HG03095 (cell line): ENCODE results near the gene UST.
"Not testable (repeated sequence)": the region's sequence is repeated elsewhere in the genome, so short reads cannot be mapped to it uniquely, and the experiment has no call there.

ENCODE experiments used
- ATAC-seq: cut with Tn5 transposase; IDR thresholded peaks from one replicate; pipeline ENCODE4 v1.9.1; 2021; ENCODE audit warnings: moderate library complexity; ENCODE audit not compliant: unreplicated experiment

The UST gene

GRCh38 chr6:148864941-148865340 is 118.1 kb downstream of the UST start:
- ATAC-seq: no peak

DNA sequence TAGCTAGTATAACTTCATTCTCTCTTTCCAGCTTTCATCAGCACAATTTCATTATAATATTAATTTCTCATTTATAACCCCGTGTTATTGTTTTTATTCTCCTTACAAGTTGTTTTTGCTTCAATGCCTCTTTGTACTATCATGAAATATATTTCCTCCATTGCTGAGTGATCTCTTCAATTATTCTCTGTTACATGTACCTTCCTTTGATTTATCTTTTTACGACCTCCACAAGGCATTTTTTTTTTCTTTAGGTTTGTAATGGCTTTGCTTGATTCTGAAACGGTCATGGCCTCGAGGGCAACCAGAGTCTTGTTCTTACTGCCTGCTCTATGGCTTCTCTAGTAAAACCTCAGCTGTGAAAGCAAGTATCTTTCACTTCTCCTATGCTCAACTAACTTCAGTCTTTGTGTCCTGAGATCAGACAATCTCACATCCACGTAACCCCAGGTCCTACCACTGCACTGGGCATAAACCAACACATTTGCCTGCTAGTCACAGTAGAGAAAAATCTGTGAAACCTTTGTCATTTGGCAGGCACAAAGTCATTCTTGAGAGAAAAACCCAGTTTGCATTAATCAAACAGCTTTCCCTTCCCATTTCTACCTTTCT is 119.9 kb downstream of the UST start:
- ATAC-seq: peak; percentile 97

DNA sequence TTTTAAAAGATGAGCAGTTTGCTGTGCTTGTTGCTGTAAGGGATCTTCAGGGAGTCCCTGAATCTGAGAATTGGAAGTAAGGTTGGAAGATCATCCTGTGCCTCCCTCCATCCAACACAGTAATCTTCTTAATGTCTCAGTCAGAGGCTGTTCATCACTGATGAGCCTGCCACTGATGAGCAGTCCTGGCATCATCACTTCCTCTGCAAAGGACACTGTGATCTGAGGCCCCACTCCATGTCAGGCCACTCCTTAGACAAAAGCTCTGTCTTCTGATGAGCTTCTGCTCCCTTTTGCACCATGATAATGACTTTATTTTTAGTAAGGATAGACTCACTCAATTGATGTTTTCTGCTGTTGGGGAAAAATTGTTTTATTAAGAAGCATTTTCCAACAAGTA is 121.0 kb downstream of the UST start:
- ATAC-seq: no peak

GRCh38 chr6:148868314-148868713 is 121.5 kb downstream of the UST start:
- ATAC-seq: no peak

- ATAC-seq: no peak
Observed at GRCh38 chr6:148868901-148869300, 122.1 kb downstream of the UST start.

- no peak for ATAC-seq
Observed at GRCh38 chr6:148869585-148869984, 122.8 kb downstream of the UST start.

DNA sequence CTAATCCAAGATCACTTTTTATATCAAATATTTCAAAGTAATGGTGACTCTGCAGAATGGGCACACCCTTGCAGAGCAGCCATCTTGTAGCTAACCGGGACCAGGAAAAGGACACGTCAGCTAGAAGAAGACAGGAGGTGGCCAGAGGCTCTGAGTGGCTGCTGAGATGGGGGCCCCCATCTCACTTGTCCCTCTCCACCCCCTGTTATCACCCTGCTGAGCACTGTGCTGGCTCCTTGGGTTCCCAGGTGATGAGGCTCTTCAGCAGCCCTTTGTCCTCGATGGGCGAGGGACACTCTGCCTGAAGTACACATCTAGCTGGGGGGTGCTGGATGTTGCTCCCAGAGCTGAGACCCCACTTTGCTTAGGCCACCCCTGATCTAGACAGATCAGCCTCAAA is 126.3 kb downstream of the UST start:
- ATAC-seq: no peak

- no peak for ATAC-seq
Observed at GRCh38 chr6:148873868-148874267, 127.0 kb downstream of the UST start.

DNA sequence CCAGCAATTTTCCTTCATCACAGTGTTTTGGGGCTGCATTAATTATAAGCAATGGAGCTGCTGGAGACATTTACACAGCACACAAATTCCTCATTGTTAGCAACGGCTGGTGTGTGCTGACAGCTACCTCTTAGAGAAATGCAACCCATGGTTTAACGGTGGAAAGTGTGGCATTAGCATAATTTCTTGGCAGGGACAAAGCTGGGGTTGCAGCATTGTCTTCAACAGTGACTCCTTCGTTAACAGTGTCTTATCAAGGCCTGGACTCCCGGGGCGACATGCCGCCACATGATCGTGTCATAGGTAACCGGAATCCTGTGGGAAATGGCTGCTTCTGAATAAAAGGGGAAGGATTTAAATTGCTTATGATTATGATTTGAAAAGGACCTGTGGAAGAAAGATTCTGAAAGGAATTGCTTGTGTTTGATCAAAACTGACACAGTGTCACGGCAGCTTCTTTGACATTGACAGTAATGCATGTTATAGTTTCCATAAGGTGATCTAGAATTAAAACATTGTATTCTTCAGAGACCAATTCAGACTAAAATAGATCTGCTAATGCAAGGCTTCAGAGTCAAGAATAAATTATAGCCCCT is 128.0 kb downstream of the UST start:
- no peak for ATAC-seq

GRCh38 chr6:148878683-148879082 is 131.9 kb downstream of the UST start:
- ATAC-seq: no peak

DNA sequence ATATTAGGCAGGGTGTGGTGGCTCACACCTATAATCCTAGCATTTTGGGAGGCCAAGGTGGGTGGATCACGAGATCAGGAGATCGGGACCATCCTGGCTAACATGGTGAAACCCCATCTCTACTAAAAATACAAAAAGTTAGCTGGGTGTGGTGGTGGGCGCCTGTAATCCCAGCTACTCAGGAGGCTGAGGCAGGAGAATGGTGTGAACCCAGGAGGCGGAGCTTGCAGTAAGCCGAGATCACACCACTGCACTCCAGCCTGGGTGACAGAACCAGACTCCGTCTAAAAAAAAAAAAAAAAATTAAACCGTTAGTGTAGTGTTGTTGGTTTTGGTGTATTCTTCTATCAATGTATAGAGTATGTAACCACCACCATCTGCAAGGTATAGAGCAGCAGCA is 133.9 kb downstream of the UST start:
- not testable (repeated sequence) for ATAC-seq

- no peak for ATAC-seq
Observed at GRCh38 chr6:148881593-148882311, 134.9 kb downstream of the UST start.

- ATAC-seq: no peak
Observed at GRCh38 chr6:148883270-148883669, 136.4 kb downstream of the UST start.

GRCh38 chr6:148884461-148884860 is 137.6 kb downstream of the UST start:
- peak; percentile 78 for ATAC-seq

DNA sequence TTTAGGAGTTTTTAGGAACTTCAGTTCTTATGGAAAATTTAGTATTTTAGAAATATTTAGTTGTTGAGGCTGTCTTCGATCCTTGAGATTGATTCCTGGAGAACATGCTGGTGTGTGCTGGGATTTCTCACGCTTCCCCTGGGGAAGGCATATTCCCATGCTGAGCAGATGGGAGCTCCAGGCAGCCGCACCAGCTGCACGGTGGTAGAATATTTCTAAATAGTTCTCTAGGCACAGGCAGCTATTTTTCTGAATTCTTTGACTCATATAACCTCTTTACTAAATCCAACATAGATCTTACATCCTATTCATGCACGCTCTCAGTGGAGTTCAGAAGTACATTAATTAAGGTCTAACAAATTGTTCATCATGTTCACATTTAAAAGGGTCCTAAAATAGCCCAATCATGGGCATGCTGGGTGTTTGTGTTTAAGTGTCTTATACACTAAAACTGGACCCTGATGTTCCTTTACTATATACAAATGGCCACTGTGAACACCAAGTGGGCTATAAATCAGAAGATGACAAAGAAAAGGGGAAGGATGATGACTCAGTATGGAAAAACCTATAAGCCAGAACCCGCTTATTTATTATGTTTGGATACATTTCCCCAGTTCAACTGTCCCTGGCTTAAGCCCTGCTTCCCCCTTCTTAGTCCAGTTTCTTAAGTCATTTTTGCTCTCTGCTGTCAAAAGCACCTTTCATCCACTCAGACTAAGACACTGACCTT is 138.5 kb downstream of the UST start:
- no peak for ATAC-seq

- no peak for ATAC-seq
Observed at GRCh38 chr6:148885925-148886845, 139.4 kb downstream of the UST start.

DNA sequence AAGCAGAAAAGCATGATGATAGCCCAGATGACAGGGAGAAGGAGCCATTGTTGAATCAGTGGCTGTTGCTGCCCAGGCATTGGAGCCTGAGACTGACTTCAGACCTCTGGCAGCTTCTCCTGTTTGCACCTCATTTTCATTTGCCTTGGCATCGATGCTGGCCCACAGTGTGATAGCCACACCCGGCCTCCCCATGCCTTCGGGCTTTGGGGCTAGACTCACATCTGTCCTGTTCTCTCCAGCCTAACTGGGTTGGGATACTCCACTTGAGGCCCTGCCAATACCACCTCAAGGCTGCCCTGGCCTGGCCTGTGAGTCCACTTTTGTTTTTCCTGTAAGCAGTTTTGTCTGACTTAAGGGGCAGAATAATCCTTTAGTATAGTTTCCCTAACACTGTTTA is 140.4 kb downstream of the UST start:
- ATAC-seq: no peak

DNA sequence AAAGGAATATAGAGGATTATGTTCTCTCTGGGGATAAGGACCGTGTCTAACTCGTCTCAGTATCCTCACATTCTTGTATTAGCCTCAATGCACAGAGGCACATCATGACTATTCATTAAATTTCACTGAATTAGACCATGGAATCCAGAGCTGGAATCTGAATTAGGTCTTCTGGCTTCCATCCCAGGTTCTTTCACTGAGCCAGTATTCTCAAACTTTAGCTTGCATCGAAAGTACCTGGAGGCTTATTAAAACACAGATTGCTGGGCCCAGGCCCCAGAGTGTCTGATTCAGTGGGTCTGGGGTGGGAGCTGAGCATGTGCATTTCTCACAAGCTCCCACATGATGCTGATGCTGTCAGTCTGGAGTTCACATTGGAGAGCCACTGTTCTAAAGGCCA is 142.0 kb downstream of the UST start:
- ATAC-seq: no peak

GRCh38 chr6:148890096-148890495 is 143.3 kb downstream of the UST start:
- no peak for ATAC-seq

DNA sequence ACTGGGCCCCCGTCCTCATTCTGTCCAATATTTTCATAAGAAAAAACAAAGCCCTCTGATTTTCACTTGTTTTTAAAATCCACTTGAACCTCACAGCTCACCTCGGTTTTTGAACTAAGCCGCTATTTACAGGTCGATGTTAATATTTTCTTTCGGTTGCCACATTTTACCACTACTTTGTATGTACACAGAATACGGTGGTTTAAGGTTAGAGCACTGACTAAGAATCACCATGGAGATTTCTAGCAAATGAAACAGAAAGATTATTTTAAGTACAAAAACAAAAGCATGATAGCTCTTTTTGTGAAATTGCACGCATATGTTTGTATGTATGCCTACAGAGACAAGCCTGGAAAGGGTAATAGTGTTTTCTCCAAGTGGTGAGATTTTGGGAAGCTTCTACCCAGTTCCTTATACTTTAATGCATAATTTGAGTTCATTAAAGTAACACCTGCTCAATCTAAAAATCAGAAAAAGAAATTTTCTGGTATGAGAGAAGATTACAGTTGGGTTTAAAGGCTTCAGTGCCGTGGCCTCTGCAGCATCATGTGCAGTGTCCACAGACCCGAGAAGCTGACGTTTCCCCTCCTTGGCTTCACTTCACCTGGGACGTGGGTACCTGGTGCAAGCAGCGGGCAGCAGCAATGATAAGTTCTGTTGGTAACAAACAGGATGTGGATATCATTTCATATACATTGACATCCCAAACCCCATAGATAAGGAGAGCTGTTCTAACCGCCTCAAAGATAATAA is 144.0 kb downstream of the UST start:
- no peak for ATAC-seq
